ENCODE data around the gene B3GNT5.
A peak's percentile ranks its signal among the peaks of the same experiment; 100 is the strongest.

B3GNT5 gene, protein sequence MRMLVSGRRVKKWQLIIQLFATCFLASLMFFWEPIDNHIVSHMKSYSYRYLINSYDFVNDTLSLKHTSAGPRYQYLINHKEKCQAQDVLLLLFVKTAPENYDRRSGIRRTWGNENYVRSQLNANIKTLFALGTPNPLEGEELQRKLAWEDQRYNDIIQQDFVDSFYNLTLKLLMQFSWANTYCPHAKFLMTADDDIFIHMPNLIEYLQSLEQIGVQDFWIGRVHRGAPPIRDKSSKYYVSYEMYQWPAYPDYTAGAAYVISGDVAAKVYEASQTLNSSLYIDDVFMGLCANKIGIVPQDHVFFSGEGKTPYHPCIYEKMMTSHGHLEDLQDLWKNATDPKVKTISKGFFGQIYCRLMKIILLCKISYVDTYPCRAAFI

DNA sequence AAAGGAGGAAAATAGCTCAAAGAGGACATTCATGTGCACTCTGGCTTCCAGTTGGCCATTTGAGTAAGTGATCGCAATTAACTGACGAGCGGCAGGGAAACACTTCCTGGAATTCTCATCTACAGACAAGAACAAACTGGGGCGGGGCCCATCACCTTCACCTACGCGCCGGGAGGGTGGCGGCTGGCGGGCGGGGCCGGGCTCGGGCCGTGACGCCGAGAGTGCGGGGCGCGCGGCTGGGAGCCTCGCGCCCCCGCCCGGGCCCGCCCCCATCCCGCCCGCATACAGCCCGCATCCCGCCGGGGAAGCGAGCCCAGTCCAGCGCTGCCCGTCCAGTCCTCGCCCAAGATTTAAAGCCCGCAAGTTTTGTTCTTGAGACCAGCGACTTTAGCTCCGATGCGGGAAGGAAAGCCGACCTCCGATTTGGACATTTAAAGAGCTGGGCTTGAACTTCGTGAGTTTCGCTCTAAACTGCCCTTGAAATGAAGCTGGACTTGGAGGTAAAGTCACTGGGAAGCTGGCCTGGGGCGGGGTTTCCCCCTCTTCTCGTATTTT, at the start of gene B3GNT5:
B3GNT5 (plus strand) TSS at position 281 of the 555 bp plus-strand sequence. CDS start 16,546 bp downstream, outside the sequence.
- Histone ChIP-seq H3K4me1 (ENCODE audit: control insufficient read depth in 1 of 2, insufficient read depth in 2 of 2, low read length in 2 of 2) (peaks cover 5 to 9% of the 10 kb centered on the region in 2 donors), H3K36me3 (ENCODE audit: control insufficient read depth in 1 of 2, insufficient read depth in 2 of 2, low read length in 2 of 2) (no peaks in the 10 kb centered on the region), H3K27me3 (ENCODE audit: control insufficient read depth in 1 of 2, insufficient read depth in 2 of 2, low read length in 2 of 2) (no peaks in the 10 kb centered on the region), H3K9ac (ENCODE audit: low read depth in 1 of 2, low read length in 2 of 2) (peak within 1 kb of the TSS; percentile 92 to 99), H3K4me3 (ENCODE audit: low read depth in 1 of 2, low read length in 2 of 2) (peak within 1 kb of the TSS; percentile 90 to 92), H3K27ac (ENCODE audit: low read depth, low read length) (peak within 1 kb of the TSS; percentile 93), H3K9me3 (ENCODE audit: control insufficient read depth in 1 of 2, low read length in 2 of 2) (no peaks in the 10 kb centered on the region)

DNA sequence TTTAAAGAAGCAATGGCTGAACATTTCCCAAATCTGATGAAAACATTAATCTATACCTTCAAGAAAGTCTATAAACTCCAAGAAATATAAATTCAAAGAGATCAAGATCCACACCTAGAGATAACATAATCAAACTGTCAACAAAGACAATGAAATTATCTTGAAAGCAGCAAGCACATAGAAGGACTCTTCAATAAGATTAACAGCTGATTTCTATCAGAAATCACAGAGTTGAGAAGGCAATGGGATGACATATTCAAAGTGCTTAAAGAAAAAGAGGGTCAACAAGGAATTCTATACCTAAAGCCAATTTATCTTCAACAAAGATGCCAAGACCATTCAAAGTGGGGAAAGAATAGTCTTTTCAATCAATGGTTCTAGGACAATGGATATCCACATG, 49.4 kb upstream of the B3GNT5 start:
- Histone ChIP-seq H3K9ac (ENCODE audit: low read depth in 1 of 2, low read length in 2 of 2) (no peak overlapping the region), H3K36me3 (ENCODE audit: control insufficient read depth in 1 of 2, insufficient read depth in 2 of 2, low read length in 2 of 2) (no peaks in the 10 kb centered on the region), H3K9me3 (ENCODE audit: control insufficient read depth in 1 of 2, low read length in 2 of 2) (peaks cover 3 to 9% of the 10 kb centered on the region in 2 donors), H3K4me1 (ENCODE audit: control insufficient read depth in 1 of 2, insufficient read depth in 2 of 2, low read length in 2 of 2) (peaks cover 5 to 7% of the 10 kb centered on the region in 2 donors), H3K4me3 (ENCODE audit: low read depth in 1 of 2, low read length in 2 of 2) (no peak overlapping the region), H3K27me3 (ENCODE audit: control insufficient read depth in 1 of 2, insufficient read depth in 2 of 2, low read length in 2 of 2) (no peaks in the 10 kb centered on the region), H3K27ac (ENCODE audit: low read depth, low read length) (no peak overlapping the region)

DNA sequence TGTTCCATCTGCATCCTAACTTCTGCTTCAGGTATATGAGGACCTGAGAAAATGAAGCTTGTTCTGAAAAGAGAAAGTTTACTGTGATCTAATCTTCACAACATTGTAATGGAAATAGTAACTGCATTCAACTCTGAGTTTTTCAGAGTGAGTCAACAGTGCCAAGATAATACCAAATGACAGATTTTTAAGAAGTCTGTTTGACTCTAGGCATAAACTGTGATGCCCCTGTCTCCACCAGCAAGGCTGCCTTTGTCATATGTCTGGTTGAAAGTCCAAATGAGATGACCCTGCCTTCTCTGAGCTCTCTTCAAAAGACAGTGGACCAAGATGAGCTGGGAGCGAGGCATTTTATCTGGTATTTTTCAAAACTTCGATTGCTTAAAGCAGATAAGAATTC, 44.8 kb upstream of the B3GNT5 start:
- H3K27me3 ChIP-seq (ENCODE audit: control insufficient read depth in 1 of 2, insufficient read depth in 2 of 2, low read length in 2 of 2): no peaks in the 10 kb centered on the region
- no peaks in the 10 kb centered on the region for H3K36me3 ChIP-seq (ENCODE audit: control insufficient read depth in 1 of 2, insufficient read depth in 2 of 2, low read length in 2 of 2)
- H3K4me3 ChIP-seq (ENCODE audit: low read depth in 1 of 2, low read length in 2 of 2): no peak overlapping the region
- H3K27ac ChIP-seq (ENCODE audit: low read depth, low read length): no peak overlapping the region
- H3K9me3 ChIP-seq (ENCODE audit: control insufficient read depth in 1 of 2, low read length in 2 of 2): peaks cover 2 to 8% of the 10 kb centered on the region in 2 donors
- H3K9ac ChIP-seq (ENCODE audit: low read depth in 1 of 2, low read length in 2 of 2): no peak overlapping the region
- H3K4me1 ChIP-seq (ENCODE audit: control insufficient read depth in 1 of 2, insufficient read depth in 2 of 2, low read length in 2 of 2): peaks cover 27 to 30% of the 10 kb centered on the region in 2 donors

DNA sequence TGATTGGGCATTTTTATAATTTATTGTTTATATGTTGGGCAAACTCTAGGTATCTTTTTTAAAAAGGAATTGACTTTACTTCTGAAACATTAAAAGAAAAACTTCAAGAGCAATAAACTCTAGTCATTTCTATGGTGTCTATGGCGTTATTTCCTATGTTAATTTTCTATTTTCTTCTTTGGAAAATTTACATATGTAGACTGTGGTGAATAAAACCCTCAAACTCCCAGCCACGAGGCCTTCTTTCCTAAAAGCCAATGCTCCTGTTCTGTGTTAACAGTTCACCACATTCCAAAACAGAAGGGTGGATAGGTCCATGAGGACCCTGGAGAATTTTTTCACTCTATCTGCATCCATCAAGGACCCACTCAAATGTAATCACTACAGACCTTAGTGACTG, 44.3 kb upstream of the B3GNT5 start:
- Histone ChIP-seq H3K4me1 (ENCODE audit: control insufficient read depth in 1 of 2, insufficient read depth in 2 of 2, low read length in 2 of 2) (peaks cover 32 to 36% of the 10 kb centered on the region in 2 donors), H3K9ac (ENCODE audit: low read depth in 1 of 2, low read length in 2 of 2) (no peak overlapping the region), H3K27me3 (ENCODE audit: control insufficient read depth in 1 of 2, insufficient read depth in 2 of 2, low read length in 2 of 2) (no peaks in the 10 kb centered on the region), H3K27ac (ENCODE audit: low read depth, low read length) (no peak overlapping the region), H3K9me3 (ENCODE audit: control insufficient read depth in 1 of 2, low read length in 2 of 2) (peaks cover 0 to 3% of the 10 kb centered on the region in 2 donors), H3K36me3 (ENCODE audit: control insufficient read depth in 1 of 2, insufficient read depth in 2 of 2, low read length in 2 of 2) (no peaks in the 10 kb centered on the region), H3K4me3 (ENCODE audit: low read depth in 1 of 2, low read length in 2 of 2) (no peak overlapping the region)

DNA sequence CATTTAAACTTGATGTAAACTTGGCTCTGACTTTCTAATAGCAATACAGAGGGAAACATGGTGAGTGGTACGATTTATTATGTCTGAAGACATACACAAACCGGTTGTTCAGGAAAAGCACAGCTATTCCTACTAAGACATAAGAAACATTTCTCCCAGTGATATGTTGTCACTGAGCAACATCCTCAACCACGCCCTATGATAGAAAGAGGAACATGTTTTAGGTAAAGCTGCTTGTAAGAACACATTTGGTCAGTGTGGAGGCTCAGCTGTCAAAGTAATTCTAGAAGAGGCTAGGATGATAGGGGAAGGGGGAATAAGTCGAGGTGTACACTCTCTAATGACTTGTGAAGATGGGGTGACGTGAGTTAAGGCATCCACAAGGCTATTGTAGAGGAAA, 42.7 kb upstream of the B3GNT5 start:
- Histone ChIP-seq H3K4me3 (ENCODE audit: low read depth in 1 of 2, low read length in 2 of 2) (no peak overlapping the region), H3K9ac (ENCODE audit: low read depth in 1 of 2, low read length in 2 of 2) (no peak overlapping the region), H3K4me1 (ENCODE audit: control insufficient read depth in 1 of 2, insufficient read depth in 2 of 2, low read length in 2 of 2) (peaks cover 37 to 41% of the 10 kb centered on the region in 2 donors), H3K36me3 (ENCODE audit: control insufficient read depth in 1 of 2, insufficient read depth in 2 of 2, low read length in 2 of 2) (no peaks in the 10 kb centered on the region), H3K9me3 (ENCODE audit: control insufficient read depth in 1 of 2, low read length in 2 of 2) (no peaks in the 10 kb centered on the region), H3K27ac (ENCODE audit: low read depth, low read length) (no peak overlapping the region), H3K27me3 (ENCODE audit: control insufficient read depth in 1 of 2, insufficient read depth in 2 of 2, low read length in 2 of 2) (no peaks in the 10 kb centered on the region)

DNA sequence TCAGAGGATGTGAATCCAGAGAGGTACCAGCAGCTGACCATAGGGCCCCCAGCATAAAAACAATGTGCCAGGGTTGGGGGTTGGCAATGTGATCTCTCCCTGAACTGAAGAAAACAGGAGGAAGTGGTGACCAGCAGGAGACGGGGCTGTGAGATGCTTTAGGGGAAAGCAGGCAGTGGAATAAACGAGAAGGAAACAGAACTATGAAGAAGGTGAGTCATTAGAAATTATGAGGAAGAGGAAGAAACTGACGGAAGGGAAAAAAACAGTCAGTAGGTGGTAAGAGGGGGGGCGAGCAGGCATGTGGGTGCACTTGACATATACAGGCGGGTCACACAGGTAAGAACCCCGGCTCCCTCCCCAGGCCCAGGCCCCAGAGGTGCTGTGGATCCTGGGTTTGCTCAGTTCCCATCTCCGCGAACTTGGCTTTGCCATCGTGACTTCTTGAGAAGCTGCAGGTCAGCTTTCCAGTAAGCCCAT, 42.2 kb upstream of the B3GNT5 start:
- Histone ChIP-seq H3K9me3 (ENCODE audit: control insufficient read depth in 1 of 2, low read length in 2 of 2) (no peaks in the 10 kb centered on the region), H3K27me3 (ENCODE audit: control insufficient read depth in 1 of 2, insufficient read depth in 2 of 2, low read length in 2 of 2) (no peaks in the 10 kb centered on the region), H3K27ac (ENCODE audit: low read depth, low read length) (peak overlapping the region; percentile 26), H3K9ac (ENCODE audit: low read depth in 1 of 2, low read length in 2 of 2) (peak overlapping the region in 1 of 2 donors; percentile 4), H3K36me3 (ENCODE audit: control insufficient read depth in 1 of 2, insufficient read depth in 2 of 2, low read length in 2 of 2) (no peaks in the 10 kb centered on the region), H3K4me1 (ENCODE audit: control insufficient read depth in 1 of 2, insufficient read depth in 2 of 2, low read length in 2 of 2) (peaks cover 37 to 41% of the 10 kb centered on the region in 2 donors), H3K4me3 (ENCODE audit: low read depth in 1 of 2, low read length in 2 of 2) (no peak overlapping the region)

DNA sequence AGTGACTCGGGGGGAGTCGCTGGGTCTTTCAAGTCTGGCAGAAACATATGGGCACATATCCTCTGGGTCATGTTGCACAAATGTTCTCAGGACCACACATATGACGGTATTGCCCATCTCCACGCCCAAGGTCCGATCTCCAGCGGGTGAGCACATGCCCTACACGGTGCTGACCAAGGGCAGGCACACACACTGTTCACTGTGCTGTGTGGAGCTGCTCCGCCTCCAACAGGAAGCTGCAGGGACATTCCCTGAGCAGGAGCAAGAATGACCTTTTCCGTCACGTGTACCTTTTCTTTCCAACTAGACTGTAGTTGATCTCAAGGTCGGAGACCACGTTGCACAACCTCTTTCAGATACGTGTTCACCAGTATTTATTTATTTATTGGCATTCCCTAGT, 41.7 kb upstream of the B3GNT5 start:
- Histone ChIP-seq H3K27me3 (ENCODE audit: control insufficient read depth in 1 of 2, insufficient read depth in 2 of 2, low read length in 2 of 2) (no peaks in the 10 kb centered on the region), H3K27ac (ENCODE audit: low read depth, low read length) (no peak overlapping the region), H3K9ac (ENCODE audit: low read depth in 1 of 2, low read length in 2 of 2) (peak overlapping the region; percentile 4 to 19), H3K4me3 (ENCODE audit: low read depth in 1 of 2, low read length in 2 of 2) (no peak overlapping the region), H3K9me3 (ENCODE audit: control insufficient read depth in 1 of 2, low read length in 2 of 2) (no peaks in the 10 kb centered on the region), H3K4me1 (ENCODE audit: control insufficient read depth in 1 of 2, insufficient read depth in 2 of 2, low read length in 2 of 2) (peaks cover 37 to 41% of the 10 kb centered on the region in 2 donors), H3K36me3 (ENCODE audit: control insufficient read depth in 1 of 2, insufficient read depth in 2 of 2, low read length in 2 of 2) (no peaks in the 10 kb centered on the region)

DNA sequence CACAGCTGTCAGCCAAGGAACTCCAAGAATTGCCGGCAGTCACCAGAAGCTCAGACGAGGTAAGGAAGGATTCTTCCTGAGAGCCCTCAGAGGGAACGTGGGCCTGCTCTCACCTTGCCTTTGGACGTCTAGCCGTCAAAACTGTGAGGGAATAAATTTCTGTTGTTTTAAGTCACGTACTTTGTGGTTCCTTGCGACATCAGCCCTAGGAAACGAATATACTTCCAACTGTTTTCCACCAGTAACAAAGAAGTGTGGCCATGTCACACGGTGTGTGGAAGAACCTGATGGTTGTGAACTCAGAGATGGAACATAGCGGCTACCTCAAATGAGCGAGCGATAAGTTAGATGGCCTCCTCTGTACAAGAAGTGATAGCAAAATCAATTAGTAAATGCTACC, 41.0 kb upstream of the B3GNT5 start:
- no peaks in the 10 kb centered on the region for H3K36me3 ChIP-seq (ENCODE audit: control insufficient read depth in 1 of 2, insufficient read depth in 2 of 2, low read length in 2 of 2)

DNA sequence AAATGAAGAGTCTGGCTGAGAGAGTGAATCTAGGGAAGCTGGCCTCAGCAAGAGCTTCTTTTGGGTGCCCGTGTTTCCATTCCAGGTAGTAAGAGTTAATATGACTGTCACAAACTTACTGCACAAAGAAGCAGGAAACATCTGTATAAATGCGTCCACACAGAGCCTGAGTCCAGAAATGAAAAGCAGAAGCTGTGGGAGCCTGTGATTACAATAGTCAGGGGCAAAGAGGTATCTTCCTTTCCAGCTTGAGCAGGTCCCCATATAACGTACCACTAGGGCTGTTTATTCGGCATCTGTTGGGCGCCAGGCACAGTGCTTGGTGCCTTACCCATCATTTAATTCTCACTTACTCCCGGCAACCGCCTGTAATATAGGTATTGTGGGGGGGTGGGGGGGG, 40.5 kb upstream of the B3GNT5 start:
- Histone ChIP-seq H3K36me3 (ENCODE audit: control insufficient read depth in 1 of 2, insufficient read depth in 2 of 2, low read length in 2 of 2) (no peaks in the 10 kb centered on the region), H3K4me3 (ENCODE audit: low read depth in 1 of 2, low read length in 2 of 2) (no peak overlapping the region), H3K9ac (ENCODE audit: low read depth in 1 of 2, low read length in 2 of 2) (no peak overlapping the region), H3K9me3 (ENCODE audit: control insufficient read depth in 1 of 2, low read length in 2 of 2) (no peaks in the 10 kb centered on the region), H3K27ac (ENCODE audit: low read depth, low read length) (no peak overlapping the region), H3K4me1 (ENCODE audit: control insufficient read depth in 1 of 2, insufficient read depth in 2 of 2, low read length in 2 of 2) (peaks cover 32 to 34% of the 10 kb centered on the region in 2 donors), H3K27me3 (ENCODE audit: control insufficient read depth in 1 of 2, insufficient read depth in 2 of 2, low read length in 2 of 2) (no peaks in the 10 kb centered on the region)

More for the DNA sequence above, 41.0 kb upstream of the B3GNT5 start:
- Histone ChIP-seq H3K27ac (ENCODE audit: low read depth, low read length) (no peak overlapping the region), H3K4me3 (ENCODE audit: low read depth in 1 of 2, low read length in 2 of 2) (no peak overlapping the region), H3K4me1 (ENCODE audit: control insufficient read depth in 1 of 2, insufficient read depth in 2 of 2, low read length in 2 of 2) (peaks cover 36 to 39% of the 10 kb centered on the region in 2 donors), H3K9ac (ENCODE audit: low read depth in 1 of 2, low read length in 2 of 2) (no peak overlapping the region), H3K9me3 (ENCODE audit: control insufficient read depth in 1 of 2, low read length in 2 of 2) (no peaks in the 10 kb centered on the region), H3K27me3 (ENCODE audit: control insufficient read depth in 1 of 2, insufficient read depth in 2 of 2, low read length in 2 of 2) (no peaks in the 10 kb centered on the region)
